K562 treated with DMSO at 1 percent for 12 hours (cell line): Measurements from ENCODE around the gene OR11L1. TPM values are rescaled to one million over a fixed set of nuclear protein-coding genes. Genes with fewer than 3 reads are reported as not detected.

Experiments used
- total RNA-seq: library from RNA; unstranded; fragments of 300-600 nt; gene quantifications from 2 replicates; pipeline ENCODE4 v1.2.3, GENCODE V29; 2022; ENCODE audit not compliant: insufficient read depth

The OR11L1 gene
- not detected in 2 replicates for total RNA-seq

GRCh38 chr1:247841796-247842195, at the start of gene OR11L1:
Gene OR11L1, minus strand, starts transcription at chr1:247841896. Its CDS starts 0 bp downstream, at chr1:247841896.

GRCh38 chr1:247857069-247857984, 15.6 kb upstream of the OR11L1 start, which contains the start of gene TRIM58:
Gene TRIM58, plus strand, starts transcription at chr1:247857187. Its CDS starts 60 bp downstream, at chr1:247857247.

GRCh38 chr1:247824023-247824422, 17.7 kb downstream of the OR11L1 start, which contains the start of gene OR14A16:
Gene OR14A16, minus strand, starts transcription at chr1:247824119. Its CDS starts 8,390 bp downstream, at chr1:247815729.

Other genes with a start within 250 kb of the OR11L1 start
- not detected in 2 replicates for gene OR2G3, start 236.3 kb downstream of the OR11L1 start, total RNA-seq
- not detected in 2 replicates for gene OR13G1, start 162.2 kb downstream of the OR11L1 start, total RNA-seq
- gene OR6F1, start 125.2 kb downstream of the OR11L1 start, total RNA-seq = not detected in 2 replicates
- gene OR14K1, start 103.3 kb downstream of the OR11L1 start, total RNA-seq = not detected in 2 replicates
- not detected in 2 replicates for gene OR14A2, start 93.8 kb downstream of the OR11L1 start, total RNA-seq
- gene OR1C1, start 81.3 kb downstream of the OR11L1 start, total RNA-seq = not detected in 2 replicates
- gene OR14A16, start 17.8 kb downstream of the OR11L1 start, total RNA-seq = not detected in 2 replicates
- 6.8 and 25.3 TPM in 2 replicates for gene TRIM58, start 15.3 kb upstream of the OR11L1 start, total RNA-seq
- gene OR2W3, start 53.7 kb upstream of the OR11L1 start, total RNA-seq = 8.5 TPM in 1 of 2 replicates, not detected in the other
- gene OR2T8, start 78.4 kb upstream of the OR11L1 start, total RNA-seq = not detected in 2 replicates
- gene OR2AJ1, start 83.0 kb upstream of the OR11L1 start, total RNA-seq = not detected in 2 replicates
- gene OR2L8, start 107.0 kb upstream of the OR11L1 start, total RNA-seq = not detected in 2 replicates
- gene OR2AK2, start 123.3 kb upstream of the OR11L1 start, total RNA-seq = not detected in 2 replicates
- not detected in 2 replicates for gene OR2L5, start 171.8 kb upstream of the OR11L1 start, total RNA-seq
- not detected in 2 replicates for gene OR2L2, start 188.2 kb upstream of the OR11L1 start, total RNA-seq
- not detected in 2 replicates for gene OR2L3, start 204.9 kb upstream of the OR11L1 start, total RNA-seq